PC-9 (cell line): ENCODE results near the gene TPRG1. TPM values are rescaled to one million over a fixed set of nuclear protein-coding genes. Genes with fewer than 3 reads are reported as not detected.
A peak's percentile ranks its signal among the peaks of the same experiment; 100 is the strongest.

ENCODE experiments used
- BruUV-seq: library from RNA; stranded (reverse); fragments of 400-500 nt; replicated peaks from 2 replicates; lab custom pipeline; 2021; lab: Mats Ljungman, UMichigan
- CTCF ChIA-PET: fragments of 300-600 bp; sonication (Branson Sonifier 250); formaldehyde crosslinking; loops from one replicate; lab custom pipeline; 2022; ENCODE audit warnings: antibody characterized with exemption; lab: Charles Lee
- POLR2A ChIA-PET: fragments of 300-600 bp; sonication (Branson Sonifier 250); formaldehyde crosslinking; loops from one replicate; lab custom pipeline; 2022; ENCODE audit warnings: antibody characterized with exemption; ENCODE audit not compliant: unreplicated experiment; lab: Charles Lee
- DNase-seq, 2 experiments: peaks; one replicate each; pipeline versions ENCODE4 v3.0.0 to v3.0.0-alpha.2; 2015 to 2022; ENCODE audit warnings: mixed read lengths in 1 of 2
- H2AFZ ChIP-seq: fragments of 200-600 bp; sonication (generic); 2 replicates; pipeline ENCODE4 v1.8.1; 2017; ENCODE audit warnings: antibody characterized with exemption
- H3F3A ChIP-seq: fragments of 200-600 bp; sonication (generic); 2 replicates; pipeline ENCODE4 v1.8.1; 2017; ENCODE audit warnings: antibody characterized with exemption, mild to moderate bottlenecking, low read depth; ENCODE audit not compliant: insufficient read depth
- H3K27ac ChIP-seq: fragments of 200-600 bp; sonication (generic); 2 replicates; pipeline ENCODE4 v1.6.1; 2016; ENCODE audit warnings: mixed run types
- H3K27me3 ChIP-seq: fragments of 200-600 bp; sonication (generic); 2 replicates; pipeline ENCODE4 v1.6.1; 2016; ENCODE audit warnings: low read depth, mixed run types; ENCODE audit not compliant: insufficient read depth
- H3K36me3 ChIP-seq: fragments of 200-600 bp; sonication (generic); 2 replicates; pipeline ENCODE4 v1.6.1; 2016; ENCODE audit warnings: low read depth, mixed run types
- H3K4me1 ChIP-seq: fragments of 200-600 bp; sonication (generic); replicated peaks from 2 replicates; pipeline ENCODE4 v1.6.1; 2016; ENCODE audit warnings: mixed run types; ENCODE audit not compliant: insufficient read depth
- H3K4me2 ChIP-seq: fragments of 200-600 bp; sonication (generic); 2 replicates; pipeline ENCODE4 v1.6.1; 2017; ENCODE audit warnings: mixed run types
- H3K4me3 ChIP-seq: fragments of 200-600 bp; sonication (generic); 2 replicates; pipeline ENCODE4 v1.6.1; 2016; ENCODE audit warnings: mixed run types
- H3K79me2 ChIP-seq: fragments of 200-600 bp; sonication (generic); 2 replicates; pipeline ENCODE4 v1.6.1; 2017; ENCODE audit warnings: low read depth, mixed run types
- H3K9me2 ChIP-seq: fragments of 200-600 bp; sonication (generic); 2 replicates; pipeline ENCODE4 v1.8.1; 2017; ENCODE audit warnings: mild to moderate bottlenecking; ENCODE audit not compliant: insufficient read depth
- H3K9me3 ChIP-seq: fragments of 200-600 bp; sonication (generic); 2 replicates; pipeline ENCODE4 v1.8.1; 2016; ENCODE audit warnings: low read depth; ENCODE audit not compliant: insufficient read depth
- H4K20me1 ChIP-seq: fragments of 200-600 bp; sonication (generic); 2 replicates; pipeline ENCODE4 v1.8.1; 2017; ENCODE audit not compliant: insufficient read depth
- CTCF ChIP-seq: fragments of 200-600 bp; sonication (generic); conservative IDR thresholded peaks from 2 replicates; pipeline ENCODE4 v1.6.1; 2017; ENCODE audit warnings: mixed run types, antibody characterized with exemption, mild to moderate bottlenecking, moderate library complexity
- EZH2 ChIP-seq: fragments of 200-600 bp; sonication (generic); IDR thresholded peaks from 2 replicates; pipeline ENCODE4 v1.8.0; 2017; ENCODE audit warnings: antibody characterized with exemption, low read depth
- intact Hi-C: fragments of 100-400 bp; cut with micrococcal nuclease; formaldehyde crosslinking; loops from one replicate; pipeline ENCODE4 v1.10.0; 2022; ENCODE audit not compliant: unreplicated experiment
- total RNA-seq: library from RNA; stranded (reverse); gene quantifications from 2 replicates; pipeline ENCODE4 v1.2.3, GENCODE V29; 2021

Gene TPRG1
- total RNA-seq, 1 experiment from 2014 or later = 1.9 TPM

- BruUV-seq = no TSS peak
- Histone ChIP-seq H3K27me3 (no peaks in the 10 kb centered on the region), H3K79me2 (no peaks in the 10 kb centered on the region), H2AFZ (no peak overlapping the region), H3K4me3 (no peak overlapping the region), H3K4me1 (peaks cover 11% of the 10 kb centered on the region), H3K27ac (no peak overlapping the region), H4K20me1 (no peaks in the 10 kb centered on the region), H3K9me3 (peaks cover 6% of the 10 kb centered on the region; the same call in 1 of the 2 replicates), H3K9me2 (no peaks in the 10 kb centered on the region), H3K4me2 (no peak overlapping the region), H3K36me3 (no peaks in the 10 kb centered on the region), H3F3A (no peaks in the 10 kb centered on the region)
- DNase-seq = no peak
- ChIA-PET POLR2A (no interaction called here), CTCF (no interaction called here)
- TF ChIP-seq EZH2 = no peak
- intact Hi-C loops = no loop called here
Measured at GRCh38 chr3:189158034-189158433, 13.7 kb upstream of the TPRG1 start.

DNA sequence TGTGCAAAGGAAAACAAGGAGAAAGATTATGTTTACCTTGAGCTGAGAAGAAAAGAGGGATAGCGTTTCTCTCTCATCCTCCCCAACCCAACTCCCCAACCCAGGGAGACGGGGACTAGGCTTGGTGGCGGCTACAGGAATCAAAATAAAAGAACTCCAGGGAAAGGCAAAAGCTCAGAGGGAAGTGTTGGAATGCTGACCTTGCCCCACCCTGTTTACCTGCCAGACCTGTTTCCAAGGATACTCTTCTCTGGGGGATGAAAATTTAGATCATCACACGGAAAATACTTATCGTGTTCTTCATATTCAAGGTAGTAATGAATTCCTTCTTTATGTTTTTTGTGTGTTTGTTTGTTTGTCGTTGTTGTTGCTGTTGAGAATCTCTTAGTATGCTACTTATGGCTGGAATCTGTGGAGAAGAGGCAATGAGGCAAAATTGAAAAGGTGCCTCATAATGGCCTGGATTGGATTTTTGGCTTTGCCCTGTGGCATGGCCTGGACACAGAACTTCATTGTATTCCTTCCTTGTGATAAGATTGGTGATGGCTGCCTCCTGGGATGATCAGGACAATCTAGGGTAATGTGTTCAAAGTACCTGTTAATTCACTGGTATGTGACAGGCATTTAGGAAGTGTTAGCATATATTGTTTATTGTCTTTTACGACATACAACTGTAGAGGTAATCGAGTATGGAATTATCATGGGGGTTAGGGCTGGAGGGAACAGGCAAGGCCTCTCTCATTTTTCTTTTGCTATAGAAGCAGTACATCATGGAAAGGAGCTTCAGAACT is 11.1 kb upstream of the TPRG1 start:
- H3K9me3 ChIP-seq = peaks cover 4% of the 10 kb centered on the region; the same call in 1 of the 2 replicates
- no peaks in the 10 kb centered on the region for H3K27me3 ChIP-seq
- intact Hi-C loops = loop anchor here (5.0 to 10.0 kb wide), 3 partner anchors 72 to 777 kb away; no protein-coding TSS in a partner anchor
- POLR2A ChIA-PET = interaction anchor here (0.6 kb wide), 1 partner anchor 611 kb away, joined by 4 read pairs; no protein-coding TSS in a partner anchor
- no peaks in the 10 kb centered on the region for H3F3A ChIP-seq
- H3K27ac ChIP-seq = no peak overlapping the region
- no peaks in the 10 kb centered on the region for H3K36me3 ChIP-seq
- CTCF ChIA-PET = no interaction called here
- DNase-seq = peak; percentile 48 to 50
- no TSS peak for BruUV-seq
- H3K4me1 ChIP-seq = peaks cover 11% of the 10 kb centered on the region
- no peaks in the 10 kb centered on the region for H3K9me2 ChIP-seq
- H2AFZ ChIP-seq = no peak overlapping the region
- H3K4me2 ChIP-seq = no peak overlapping the region
- H4K20me1 ChIP-seq = no peaks in the 10 kb centered on the region
- TF ChIP-seq EZH2 (no peak), CTCF (no peak)
- H3K4me3 ChIP-seq = no peak overlapping the region
- no peaks in the 10 kb centered on the region for H3K79me2 ChIP-seq

DNA sequence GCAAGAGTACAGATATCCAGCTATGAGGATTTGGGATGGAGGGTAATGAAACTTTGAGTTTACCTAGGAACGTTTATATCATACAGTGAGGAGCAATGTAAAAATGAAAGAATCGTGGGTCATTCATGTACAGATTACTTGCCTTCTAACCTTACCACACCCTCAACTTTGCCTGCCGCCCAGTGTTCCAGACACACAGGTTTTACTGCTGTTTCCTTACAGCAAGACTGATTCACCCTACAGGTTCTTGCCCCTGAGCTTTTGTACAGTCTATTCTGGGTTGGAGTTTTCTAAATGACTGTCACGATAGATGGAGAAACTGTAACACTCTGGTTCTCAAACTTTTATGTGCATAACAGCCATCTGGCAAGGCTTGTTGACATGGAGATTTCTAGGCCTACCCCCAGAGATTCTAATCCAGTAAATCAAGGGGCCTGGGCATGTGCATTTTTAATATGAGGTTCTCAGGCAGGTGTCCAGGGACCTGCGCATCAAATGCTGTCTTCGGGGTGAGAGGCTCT is 6.6 kb upstream of the TPRG1 start:
- intact Hi-C loops = loop anchor here (10.0 kb wide), 1 partner anchor 680 kb away; no protein-coding TSS in a partner anchor
- Histone ChIP-seq H3K4me1 (peaks cover 22% of the 10 kb centered on the region), H4K20me1 (no peaks in the 10 kb centered on the region), H3K4me3 (no peak overlapping the region), H3K36me3 (no peaks in the 10 kb centered on the region), H3K27me3 (no peaks in the 10 kb centered on the region), H2AFZ (no peak overlapping the region), H3K9me3 (peaks cover 11% of the 10 kb centered on the region; the same call in 1 of the 2 replicates), H3K79me2 (no peaks in the 10 kb centered on the region), H3F3A (0 out of 2 replicates have a peak, but pooled peaks cover 5% of the 10 kb centered on the region), H3K4me2 (no peak overlapping the region), H3K9me2 (no peaks in the 10 kb centered on the region), H3K27ac (no peak overlapping the region)
- ChIA-PET CTCF (interaction anchor here (0.6 kb wide), 1 partner anchor 67 kb away, joined by 8 read pairs; no protein-coding TSS in a partner anchor), POLR2A (no interaction called here)
- no TSS peak for BruUV-seq
- peak; percentile 50 to 56 for DNase-seq
- TF ChIP-seq CTCF (no peak), EZH2 (no peak)
